ENCODE data around the gene ANKRD13D. TPM values are rescaled to one million over a fixed set of nuclear protein-coding genes. Genes with fewer than 3 reads are reported as not detected.

Gene ANKRD13D
- total and polyA plus RNA-seq, 2 experiments from 2014 or later = 20.3 to 30.8 TPM

GRCh38 chr11:67313125-67313890 lies 24.2 kb downstream of the ANKRD13D start (continued):
- TF ChIP-seq ZNF462 (CRISPR knock-in tag; IDR thresholded peaks at IDR 0.05) (no peak), EZH2phosphoT487 (IDR thresholded peaks at IDR 0.05; ENCODE audit: unreplicated experiment) (no peak), POLR2AphosphoS5 (IDR thresholded peaks at IDR 0.05; ENCODE audit: low read depth) (no peak)

- Histone ChIP-seq H3K36me3 (ENCODE audit: insufficient read depth) (no peaks in the 10 kb centered on the region), H3K4me3 (no peak overlapping the region), H3K79me2 (replicated peaks; ENCODE audit: insufficient read depth) (no peaks in the 10 kb centered on the region), H3K4me2 (no peak overlapping the region), H4K20me1 (replicated peaks; ENCODE audit: insufficient read depth) (no peaks in the 10 kb centered on the region), H2AFZ (no peak overlapping the region), H3K4me1 (ENCODE audit: insufficient read depth) (peaks cover 8% of the 10 kb centered on the region), H3K27me3 (ENCODE audit: insufficient read depth) (peaks cover 23% of the 10 kb centered on the region), H3F3A (replicated peaks; ENCODE audit: low read depth) (peaks cover 9% of the 10 kb centered on the region; the same call in 1 of the 2 replicates), H3K27ac (ENCODE audit: low read depth) (no peak overlapping the region), H3K9me2 (ENCODE audit: insufficient read depth) (no peaks in the 10 kb centered on the region)
- peaks cover 21% of the 10 kb centered on the region for H3K27me3 Mint-ChIP-seq (ENCODE audit: insufficient read depth, low read depth, poor library complexity)
- no peak for ATAC-seq
- H3K4me1 Mint-ChIP-seq = peaks cover 6% of the 10 kb centered on the region; the same call in 2 of the 3 replicates
- no peak overlapping the region for H3K27ac Mint-ChIP-seq
- H3K9me3 Mint-ChIP-seq = no peaks in the 10 kb centered on the region
- H3K36me3 Mint-ChIP-seq (ENCODE audit: low read depth) = no peaks in the 10 kb centered on the region
- no peak for DNase-seq (ENCODE audit: low spot score)
- H3K4me3 Mint-ChIP-seq = no peak overlapping the region
- TF ChIP-seq REST (IDR thresholded peaks at IDR 0.05; ENCODE audit: unreplicated experiment) = no peak
- no peak for TF ChIP-seq POLR2AphosphoS5 (IDR thresholded peaks at IDR 0.05; ENCODE audit: low read depth)
- TF ChIP-seq EZH2 (IDR thresholded peaks at IDR 0.05; ENCODE audit: low read depth, unreplicated experiment) = no peak
- no peak for TF ChIP-seq CTCF (conservative IDR thresholded peaks at IDR 0.05; ENCODE audit: low read depth in 2 of 2)
- TF ChIP-seq CREB1 (CRISPR knock-in tag; IDR thresholded peaks at IDR 0.05; ENCODE audit: low read depth) = no peak
These were observed 25.1 kb downstream of the ANKRD13D start for GRCh38 chr11:67314218-67314617.
